VCaP (cell line): Measurements from ENCODE around the gene GALC.

Experiments used
- H3K27ac ChIP-seq: fragments of 450-650 bp; 2 replicates; pipeline ENCODE4 v1.5.1; 2017
- TF ChIP-seq, protein P1 (sequence below): fragments of 450-650 bp; conservative IDR thresholded peaks from 2 replicates; pipeline ENCODE4 v1.5.1; 2017; ENCODE audit warnings: mild to moderate bottlenecking, moderate library complexity

GALC gene

DNA sequence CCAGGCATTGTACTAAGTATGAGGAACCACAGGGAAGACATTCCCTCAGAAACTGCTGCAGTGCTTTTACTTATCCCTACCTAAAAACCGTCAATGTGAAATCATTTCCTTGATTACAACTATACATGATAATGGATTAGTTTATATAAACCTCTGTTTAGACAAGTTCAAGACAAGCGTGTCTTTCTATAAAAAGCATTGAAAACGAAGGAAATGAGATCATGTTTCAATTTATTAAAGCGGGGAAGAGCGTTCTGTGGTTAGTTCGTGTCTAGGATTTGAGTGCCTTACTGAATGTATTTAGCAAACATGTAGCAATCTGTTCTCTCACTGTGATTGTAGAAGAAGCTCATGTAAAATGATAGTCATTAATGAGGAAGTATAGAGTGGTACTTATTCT is 37.5 kb downstream of the GALC start:
- H3K27ac ChIP-seq: no peak overlapping the region
- TF ChIP-seq, protein P1, sequence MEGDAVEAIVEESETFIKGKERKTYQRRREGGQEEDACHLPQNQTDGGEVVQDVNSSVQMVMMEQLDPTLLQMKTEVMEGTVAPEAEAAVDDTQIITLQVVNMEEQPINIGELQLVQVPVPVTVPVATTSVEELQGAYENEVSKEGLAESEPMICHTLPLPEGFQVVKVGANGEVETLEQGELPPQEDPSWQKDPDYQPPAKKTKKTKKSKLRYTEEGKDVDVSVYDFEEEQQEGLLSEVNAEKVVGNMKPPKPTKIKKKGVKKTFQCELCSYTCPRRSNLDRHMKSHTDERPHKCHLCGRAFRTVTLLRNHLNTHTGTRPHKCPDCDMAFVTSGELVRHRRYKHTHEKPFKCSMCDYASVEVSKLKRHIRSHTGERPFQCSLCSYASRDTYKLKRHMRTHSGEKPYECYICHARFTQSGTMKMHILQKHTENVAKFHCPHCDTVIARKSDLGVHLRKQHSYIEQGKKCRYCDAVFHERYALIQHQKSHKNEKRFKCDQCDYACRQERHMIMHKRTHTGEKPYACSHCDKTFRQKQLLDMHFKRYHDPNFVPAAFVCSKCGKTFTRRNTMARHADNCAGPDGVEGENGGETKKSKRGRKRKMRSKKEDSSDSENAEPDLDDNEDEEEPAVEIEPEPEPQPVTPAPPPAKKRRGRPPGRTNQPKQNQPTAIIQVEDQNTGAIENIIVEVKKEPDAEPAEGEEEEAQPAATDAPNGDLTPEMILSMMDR: no peak

DNA sequence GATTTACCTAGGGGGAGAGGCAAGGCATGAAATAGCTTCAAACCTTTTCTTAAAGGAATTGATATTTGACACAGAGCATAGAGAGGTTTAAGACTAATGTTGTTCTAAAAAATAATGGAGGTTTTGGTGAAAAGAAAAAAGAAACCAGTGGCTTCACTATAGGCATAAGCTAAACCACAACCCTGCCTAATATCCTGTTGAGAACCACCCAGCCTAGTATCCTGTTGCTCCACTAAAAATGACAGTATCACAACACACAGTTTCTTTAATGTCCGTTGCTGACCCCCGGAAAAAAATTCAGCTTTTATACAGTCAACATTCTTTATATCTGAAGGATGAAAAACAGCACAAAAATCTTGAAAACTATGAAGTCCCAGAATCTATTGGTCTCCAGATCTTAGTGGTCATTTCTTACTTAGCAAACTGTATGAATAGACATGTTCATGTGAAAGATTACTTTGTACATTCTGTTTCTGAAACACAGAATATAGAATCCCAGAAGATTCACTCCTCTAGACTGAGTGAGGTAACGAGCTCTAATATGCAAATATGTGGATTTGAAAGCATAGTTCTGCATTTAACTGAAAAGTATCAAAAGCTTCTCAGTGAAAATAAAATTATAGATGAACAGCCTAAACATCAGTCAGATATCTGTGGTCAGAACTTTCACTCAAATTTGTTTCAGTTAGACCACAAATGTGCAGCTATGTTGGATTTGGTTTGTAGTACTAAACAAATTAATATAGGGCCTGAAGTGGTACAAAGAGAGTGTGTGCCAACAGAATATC is 40.5 kb downstream of the GALC start:
- TF ChIP-seq, protein P1: no peak
- no peak overlapping the region for H3K27ac ChIP-seq

DNA sequence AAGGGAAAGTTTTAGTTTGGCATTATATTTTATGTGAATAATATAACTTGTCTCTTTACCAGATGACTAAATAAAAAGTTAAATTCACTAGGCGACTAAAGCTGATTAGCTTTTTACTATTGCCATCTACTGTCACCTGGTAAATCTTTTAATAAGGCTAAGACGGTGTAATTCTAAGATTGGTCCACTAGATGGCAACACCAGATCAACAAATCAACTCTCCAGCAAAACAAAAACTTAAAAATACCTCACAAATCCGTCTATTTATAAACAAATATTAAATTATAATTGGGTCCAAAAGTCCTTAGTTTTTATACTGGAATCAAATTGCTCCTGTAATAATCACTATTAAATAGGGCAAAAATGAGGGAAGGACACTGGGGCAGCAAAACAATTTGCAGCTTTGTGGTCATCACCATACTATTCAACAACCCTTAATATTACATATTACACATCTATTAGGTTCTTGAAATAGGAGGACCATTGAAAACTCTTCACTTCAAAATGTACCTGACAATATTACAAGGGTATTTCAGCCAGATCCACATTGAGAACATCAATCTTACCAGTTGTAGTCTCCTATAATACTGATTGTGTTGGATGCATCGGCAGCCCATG is 47.9 kb downstream of the GALC start:
- no peak overlapping the region for H3K27ac ChIP-seq
- TF ChIP-seq, protein P1: peak; percentile 77

DNA sequence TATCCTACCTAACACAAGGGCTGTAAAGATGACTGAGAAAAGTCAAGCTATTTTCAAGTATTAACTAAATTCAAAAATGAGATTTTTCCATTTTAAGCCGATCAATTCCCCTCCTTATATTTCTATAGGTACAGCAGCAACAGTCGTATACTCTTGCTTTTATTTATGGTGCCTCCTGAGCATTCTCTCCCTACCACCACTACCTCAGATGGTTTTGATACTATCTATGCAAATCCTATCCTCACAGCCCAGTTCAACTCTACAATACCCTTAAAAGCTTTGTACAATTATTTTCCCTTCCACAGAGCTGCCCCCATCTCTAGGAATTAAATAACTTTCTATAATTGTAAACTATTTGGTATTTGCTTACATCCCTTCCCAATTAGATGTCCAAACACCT is 52.1 kb downstream of the GALC start:
- H3K27ac ChIP-seq: no peak overlapping the region
- TF ChIP-seq, protein P1: no peak

DNA sequence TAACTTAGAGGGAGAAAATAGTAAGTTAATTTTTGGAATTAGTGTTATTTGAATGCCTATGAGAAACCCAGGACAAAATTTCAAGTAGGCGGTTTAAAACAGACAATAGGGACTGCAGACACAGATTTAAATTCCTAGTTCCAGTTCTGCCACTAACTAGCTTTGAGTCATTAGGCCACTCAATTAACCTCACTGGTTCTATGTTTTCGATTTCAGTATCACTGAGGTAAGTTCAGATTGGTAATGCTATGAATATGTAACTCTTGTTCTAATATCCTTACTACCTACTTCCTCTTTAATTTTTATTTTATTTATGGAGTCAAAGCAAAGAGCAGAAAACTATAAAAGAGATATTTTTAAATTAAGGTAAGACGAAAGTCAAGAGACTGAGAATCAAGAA is 52.6 kb downstream of the GALC start:
- TF ChIP-seq, protein P1: no peak
- no peak overlapping the region for H3K27ac ChIP-seq

DNA sequence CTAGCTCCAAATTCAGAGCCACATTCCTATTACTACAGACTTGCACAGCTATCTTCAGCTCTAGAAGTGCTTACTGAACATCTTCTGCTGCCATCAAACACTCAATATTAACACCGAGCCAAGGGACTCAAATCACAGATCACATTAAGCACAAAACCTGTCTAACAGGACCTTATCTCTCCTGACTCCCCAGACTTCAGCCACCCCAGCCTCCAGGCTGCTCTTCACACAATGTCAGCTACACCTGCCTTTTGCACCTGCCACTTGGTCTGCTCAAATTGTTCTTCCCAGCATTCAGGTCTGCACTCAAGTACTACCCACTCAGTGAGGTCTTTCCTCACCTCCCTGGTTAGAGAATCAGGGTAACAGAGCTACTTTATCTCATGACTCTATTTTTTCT is 57.1 kb downstream of the GALC start:
- H3K27ac ChIP-seq: peak overlapping the region; percentile 18
- TF ChIP-seq, protein P1: no peak

DNA sequence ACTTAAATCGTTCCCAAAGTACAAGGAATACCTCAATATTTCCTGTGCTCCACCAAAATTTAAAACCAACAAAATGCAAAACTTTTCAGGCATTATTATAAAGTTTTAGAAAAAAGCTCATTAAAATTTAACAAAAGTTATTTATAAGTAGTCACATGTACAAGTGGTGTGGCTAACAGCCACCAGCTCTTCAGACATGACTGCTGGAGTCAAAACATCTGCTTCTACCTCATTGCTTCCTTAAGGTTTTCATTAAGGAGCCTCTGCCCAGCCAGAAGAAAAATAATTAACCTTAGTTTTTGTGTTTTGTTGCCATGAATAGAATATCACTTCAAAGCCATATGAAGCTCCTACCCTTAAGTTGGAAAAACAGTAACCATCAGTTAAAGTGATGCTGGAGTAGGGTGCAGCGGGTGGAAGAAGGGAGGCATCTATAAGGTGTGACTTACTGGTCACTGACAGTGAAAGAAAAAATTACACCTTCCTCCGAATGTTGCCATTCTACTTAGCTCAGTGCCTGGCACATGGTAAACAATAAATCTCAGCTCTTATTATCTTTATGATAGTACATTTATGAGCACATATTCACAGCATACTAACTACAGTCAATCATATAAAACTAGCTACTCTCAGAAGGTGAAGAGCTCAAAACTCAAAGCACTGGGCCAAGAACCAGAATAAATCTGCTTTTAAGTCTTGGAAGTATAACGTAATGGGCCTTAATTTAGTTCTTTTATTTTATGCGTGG is 57.7 kb downstream of the GALC start:
- TF ChIP-seq, protein P1: no peak
- H3K27ac ChIP-seq: peak overlapping the region; percentile 18
